Brain microvascular endothelial cell (primary cell): Measurements from ENCODE around the gene FRMD3.
"Not testable (repeated sequence)": the region's sequence is repeated elsewhere in the genome, so short reads cannot be mapped to it uniquely, and the experiment has no call there.

Source experiments
- DNase-seq: peaks from one replicate; pipeline ENCODE4 v3.0.0-alpha.2; 2020
- H3K27ac ChIP-seq: fragments of 250-450 bp; sonication (Bioruptor Pico); 2 replicates; pipeline ENCODE4 v1.5.1; 2020; ENCODE audit warnings: mild to moderate bottlenecking, moderate library complexity
- H3K27me3 ChIP-seq: fragments of 250-450 bp; sonication (Bioruptor Pico); replicated peaks from 2 replicates; pipeline ENCODE4 v1.5.1; 2020; ENCODE audit warnings: mild to moderate bottlenecking
- H3K36me3 ChIP-seq: fragments of 250-450 bp; sonication (Bioruptor Pico); replicated peaks from 2 replicates; pipeline ENCODE4 v1.5.1; 2020; ENCODE audit warnings: mild to moderate bottlenecking
- H3K4me3 ChIP-seq: 2 replicates; pipeline ENCODE4 v1.5.1; 2011; ENCODE audit warnings: low read depth, mild to moderate bottlenecking, control low read depth, low read length, moderate library complexity
- CTCF ChIP-seq: IDR thresholded peaks from 2 replicates; pipeline ENCODE4 v1.5.1; 2011; ENCODE audit warnings: low read depth, mild to moderate bottlenecking, moderate library complexity, low read length, control low read depth, inconsistent platforms; ENCODE audit errors: missing control alignments
- in situ Hi-C: cut with HindIII; loops from 2 replicates; pipeline ENCODE4 v1.10.0; 2017; ENCODE audit warnings: low sequenced_read_pairs, low pct_ligation_motif_present

FRMD3 gene

GRCh38 chr9:83521411-83521810, 16.8 kb downstream of the FRMD3 start:
- no peak for DNase-seq
- in situ Hi-C loops, result no loop called here
- TF ChIP-seq CTCF, result no peak
- Histone ChIP-seq H3K4me3 (no peak overlapping the region), H3K36me3 (no peaks in the 10 kb centered on the region), H3K27me3 (no peaks in the 10 kb centered on the region), H3K27ac (no peak overlapping the region)

GRCh38 chr9:83521011-83521410, 17.2 kb downstream of the FRMD3 start:
- Histone ChIP-seq H3K4me3 (no peak overlapping the region), H3K27ac (no peak overlapping the region), H3K27me3 (no peaks in the 10 kb centered on the region), H3K36me3 (no peaks in the 10 kb centered on the region)
- TF ChIP-seq CTCF, result no peak
- in situ Hi-C loops, result no loop called here
- DNase-seq, result no peak

- H3K27me3 ChIP-seq, result no peaks in the 10 kb centered on the region
- H3K4me3 ChIP-seq, result no peak overlapping the region
- no peaks in the 10 kb centered on the region for H3K36me3 ChIP-seq
- H3K27ac ChIP-seq, result no peak overlapping the region
- TF ChIP-seq CTCF, result no peak
- DNase-seq, result no peak
- in situ Hi-C loops, result no loop called here
These were observed 17.9 kb downstream of the FRMD3 start for GRCh38 chr9:83520292-83520691.

GRCh38 chr9:83517980-83518379, 20.2 kb downstream of the FRMD3 start:
- DNase-seq, in situ Hi-C loops, H3K27ac ChIP-seq: not testable (repeated sequence)

GRCh38 chr9:83514767-83515166, 23.4 kb downstream of the FRMD3 start:
- Histone ChIP-seq H3K36me3 (no peaks in the 10 kb centered on the region), H3K4me3 (no peak overlapping the region), H3K27ac (no peak overlapping the region), H3K27me3 (no peaks in the 10 kb centered on the region)
- in situ Hi-C loops, result no loop called here
- no peak for TF ChIP-seq CTCF
- no peak for DNase-seq

More at GRCh38 chr9:83517980-83518379, 20.2 kb downstream of the FRMD3 start:
- not testable (repeated sequence) for H3K4me3 ChIP-seq, H3K27me3 ChIP-seq, H3K36me3 ChIP-seq

GRCh38 chr9:83512621-83513020, 25.6 kb downstream of the FRMD3 start:
- H3K4me3 ChIP-seq, result no peak overlapping the region
- DNase-seq, result no peak
- H3K36me3 ChIP-seq, result no peaks in the 10 kb centered on the region
- in situ Hi-C loops, result no loop called here
- no peak overlapping the region for H3K27ac ChIP-seq
- no peak for TF ChIP-seq CTCF
- no peaks in the 10 kb centered on the region for H3K27me3 ChIP-seq
